NB4 (cell line): ENCODE data around the gene ING4.

Experiments
- POLR2A ChIP-seq: IDR thresholded peaks from 2 replicates; pipeline ENCODE4 v1.6.1; 2011; ENCODE audit warnings: mild to moderate bottlenecking; ENCODE audit not compliant: insufficient read length; ENCODE audit errors: extremely low read depth
- TF ChIP-seq, protein P1 (sequence below): IDR thresholded peaks from one replicate; pipeline ENCODE4 v1.5.1; 2012; ENCODE audit warnings: low read depth, low read length

GRCh38 chr12:6697584-6698351 lies 34.8 kb upstream of the ING4 start:
- TF ChIP-seq, protein P1, sequence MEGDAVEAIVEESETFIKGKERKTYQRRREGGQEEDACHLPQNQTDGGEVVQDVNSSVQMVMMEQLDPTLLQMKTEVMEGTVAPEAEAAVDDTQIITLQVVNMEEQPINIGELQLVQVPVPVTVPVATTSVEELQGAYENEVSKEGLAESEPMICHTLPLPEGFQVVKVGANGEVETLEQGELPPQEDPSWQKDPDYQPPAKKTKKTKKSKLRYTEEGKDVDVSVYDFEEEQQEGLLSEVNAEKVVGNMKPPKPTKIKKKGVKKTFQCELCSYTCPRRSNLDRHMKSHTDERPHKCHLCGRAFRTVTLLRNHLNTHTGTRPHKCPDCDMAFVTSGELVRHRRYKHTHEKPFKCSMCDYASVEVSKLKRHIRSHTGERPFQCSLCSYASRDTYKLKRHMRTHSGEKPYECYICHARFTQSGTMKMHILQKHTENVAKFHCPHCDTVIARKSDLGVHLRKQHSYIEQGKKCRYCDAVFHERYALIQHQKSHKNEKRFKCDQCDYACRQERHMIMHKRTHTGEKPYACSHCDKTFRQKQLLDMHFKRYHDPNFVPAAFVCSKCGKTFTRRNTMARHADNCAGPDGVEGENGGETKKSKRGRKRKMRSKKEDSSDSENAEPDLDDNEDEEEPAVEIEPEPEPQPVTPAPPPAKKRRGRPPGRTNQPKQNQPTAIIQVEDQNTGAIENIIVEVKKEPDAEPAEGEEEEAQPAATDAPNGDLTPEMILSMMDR, result peak; percentile 61
- no peak for TF ChIP-seq POLR2A
